ENCODE measurements around the gene UBR1. TPM values are rescaled to one million over a fixed set of nuclear protein-coding genes. Genes with fewer than 3 reads are reported as not detected.

Gene UBR1
- 64.8 TPM for total RNA-seq

GRCh38 chr15:43105778-43106485 lies at the start of gene UBR1:
UBR1 (minus strand) TSS chr15:43106038; CDS start chr15:43106022, 16 bp downstream.

GRCh38 chr15:43133430-43134156 lies 27.8 kb upstream of the UBR1 start, which contains the start of gene TMEM62:
TMEM62 (plus strand) TSS chr15:43133586; CDS start chr15:43133803, 217 bp downstream.

DNA sequence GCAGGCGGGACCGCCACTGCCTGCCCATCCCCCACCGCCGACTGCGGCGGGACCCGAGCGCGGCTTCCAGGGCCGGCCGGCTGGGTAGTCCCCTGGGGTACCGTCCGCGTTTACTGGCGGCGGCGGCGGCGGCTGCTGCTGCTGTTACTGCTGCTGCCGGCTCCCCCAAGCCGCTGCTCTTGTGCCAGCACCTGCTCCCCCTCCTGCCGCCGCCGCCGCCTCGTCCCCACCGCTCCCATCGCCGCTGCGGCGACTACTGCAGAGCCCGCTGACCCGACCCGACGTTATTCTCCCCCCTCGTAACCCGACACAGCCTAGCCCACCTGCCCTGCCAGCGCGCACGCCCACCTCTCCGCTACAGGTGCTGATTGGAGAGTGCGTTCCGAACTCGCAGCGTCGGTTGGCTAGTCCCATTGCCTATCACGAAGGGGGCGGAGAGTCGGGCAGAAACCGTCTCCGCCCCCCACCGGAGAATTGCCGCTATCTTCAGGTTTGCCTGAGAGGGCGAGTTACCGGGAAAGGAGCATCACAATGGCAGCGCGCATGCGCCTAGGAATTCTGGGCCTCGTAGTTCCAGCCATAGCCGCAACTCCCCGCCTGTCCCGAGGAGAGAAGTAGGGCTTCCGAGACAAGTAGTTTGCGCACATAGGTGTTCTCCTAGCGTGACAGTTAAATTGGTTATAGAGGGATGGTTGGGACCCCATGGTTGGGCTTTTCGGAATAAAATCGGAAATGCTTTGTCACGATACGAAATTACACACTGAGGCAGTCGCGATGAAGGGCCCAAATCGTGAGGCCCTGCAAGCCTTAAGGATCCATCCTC lies 185.1 kb downstream of the UBR1 start, which contains the start of gene TTBK2:
TSS of gene TTBK2 (minus strand) at position 260 of the 823 bp plus-strand sequence. CDS start 42,161 bp downstream, outside the sequence.

Other genes with a start within 250 kb of the UBR1 start
- gene TTBK2, start 185.3 kb downstream of the UBR1 start, total RNA-seq: 37.6 TPM
- gene TMEM62, start 27.5 kb upstream of the UBR1 start, total RNA-seq: 23.4 TPM
- gene CCNDBP1, start 79.4 kb upstream of the UBR1 start, total RNA-seq: 62.3 TPM
- gene EPB42, start 115.0 kb upstream of the UBR1 start, total RNA-seq: 5.3 TPM
- gene TGM5, start 160.9 kb upstream of the UBR1 start, total RNA-seq: 0.38 TPM
- not detected for gene TGM7, start 196.2 kb upstream of the UBR1 start, total RNA-seq
- 9.9 TPM for gene LCMT2, start 224.5 kb upstream of the UBR1 start, total RNA-seq